SH-SY5Y (cell line): ENCODE data around the gene CDKL1.

Source experiments
- GATA2 ChIP-seq: IDR thresholded peaks from 2 replicates; pipeline ENCODE4 v1.6.1; 2011; ENCODE audit warnings: mild to moderate bottlenecking, low read depth, low read length
- GATA3 ChIP-seq: IDR thresholded peaks from 2 replicates; pipeline ENCODE4 v1.6.1; 2011; ENCODE audit warnings: low read depth, mild to moderate bottlenecking, low read length, moderate library complexity

GRCh38 chr14:50394713-50395112 is 2.0 kb downstream of the CDKL1 start:
- TF ChIP-seq GATA3: no peak
- no peak for TF ChIP-seq GATA2
